ENCODE results near the gene MORC1.
"Not testable (repeated sequence)": the region's sequence is repeated elsewhere in the genome, so short reads cannot be mapped to it uniquely, and the experiment has no call there.

The MORC1 gene

DNA sequence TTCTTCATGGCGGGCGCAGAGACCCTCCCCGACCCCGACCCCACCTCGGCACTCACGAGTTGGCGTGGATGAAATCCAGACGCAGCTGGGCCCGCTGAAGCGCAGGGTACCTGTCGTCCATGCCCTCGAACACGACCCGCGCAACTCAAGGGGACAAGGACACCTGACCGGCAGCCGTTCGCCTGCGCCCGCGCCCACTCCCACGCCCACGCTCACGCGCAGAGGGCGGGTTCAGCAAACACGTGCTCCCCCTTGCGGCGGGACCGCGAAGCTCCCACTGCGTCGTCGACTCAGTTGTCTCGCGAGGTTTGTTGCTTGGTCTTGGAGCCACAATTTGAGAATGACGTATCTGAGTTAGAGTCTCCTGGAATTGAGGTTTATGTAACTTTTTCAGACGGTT lies at the start of gene MORC1:
TSS of gene MORC1 (minus strand) at position 196 of the 400 bp plus-strand sequence. CDS start at position 121, 75 bp downstream.
- no peak within 1 kb of the TSS for H3K4me3 ChIP-seq (ENCODE audit: low read depth, low read length)

DNA sequence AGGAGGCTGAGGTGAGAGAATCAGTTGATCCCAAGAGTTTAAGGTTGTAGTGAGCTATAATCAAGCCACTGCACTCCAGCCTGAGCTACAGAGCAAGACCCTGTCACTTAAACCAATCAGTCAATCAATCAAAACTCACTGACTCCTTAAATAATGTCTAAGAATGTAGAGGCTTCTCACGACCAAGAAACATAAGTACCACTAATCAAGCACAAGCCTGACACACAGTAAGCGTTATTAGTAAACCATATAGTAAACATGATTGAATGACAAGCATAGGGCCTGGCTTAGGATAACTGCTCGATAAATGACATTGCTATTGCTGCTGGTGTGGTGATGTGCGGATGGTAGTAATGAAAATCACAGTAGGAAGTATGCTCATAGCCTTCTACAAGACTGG lies 48.0 kb upstream of the MORC1 start:
- no peak overlapping the region for H3K4me3 ChIP-seq (ENCODE audit: low read depth, low read length)

DNA sequence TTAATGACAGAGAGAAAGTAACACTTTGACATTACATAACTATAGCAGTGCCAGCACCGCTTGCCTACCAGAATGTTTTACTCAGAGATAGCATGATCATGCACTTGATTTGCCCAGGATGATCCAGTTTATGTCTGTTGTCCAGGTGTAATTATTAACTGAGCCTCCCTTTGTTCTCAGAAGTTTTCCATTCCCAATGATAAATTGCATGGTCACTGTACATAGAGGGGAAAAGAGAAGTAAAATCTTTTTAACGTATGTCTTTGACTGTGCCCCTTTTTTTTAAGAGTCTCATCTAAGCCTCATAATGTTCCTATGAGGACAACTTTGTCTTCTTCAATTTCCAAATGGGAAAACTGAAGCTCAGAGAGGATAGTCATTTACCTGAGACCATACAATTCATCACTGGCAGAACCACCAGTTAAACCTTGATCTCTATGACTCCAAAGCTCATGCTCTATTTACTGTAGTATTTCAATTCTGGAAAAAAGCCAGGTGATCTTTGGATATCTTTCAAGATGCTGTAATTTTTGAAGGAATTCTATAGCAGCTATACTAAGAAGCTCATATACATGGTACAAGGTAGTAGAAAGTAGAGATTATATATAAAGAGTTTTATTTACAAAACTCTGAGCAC lies 43.7 kb upstream of the MORC1 start:
- no peak overlapping the region for H3K4me3 ChIP-seq (ENCODE audit: low read depth, low read length)

- no peak overlapping the region for H3K4me3 ChIP-seq (ENCODE audit: low read depth, low read length)
Observed at GRCh38 chr3:109155828-109156227, 37.9 kb upstream of the MORC1 start.

DNA sequence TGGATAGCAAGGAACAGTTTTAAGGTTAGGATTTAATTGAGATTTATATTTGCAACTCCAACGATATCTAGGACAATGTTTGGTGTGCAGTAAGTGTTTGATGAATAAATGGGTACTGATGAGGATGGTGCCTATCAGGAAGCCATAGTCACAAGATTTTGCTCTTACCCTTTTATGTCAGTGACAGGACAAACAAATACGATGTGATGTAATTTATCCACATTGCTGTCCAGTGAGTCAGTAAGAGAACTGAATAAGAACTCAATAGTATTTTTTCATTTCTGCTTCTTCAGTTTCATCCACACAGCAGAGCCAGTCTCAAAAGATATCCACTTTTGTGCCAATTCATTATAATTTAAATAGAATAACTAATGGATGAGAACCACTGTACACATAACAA lies 37.0 kb upstream of the MORC1 start:
- no peak overlapping the region for H3K4me3 ChIP-seq (ENCODE audit: low read depth, low read length)

DNA sequence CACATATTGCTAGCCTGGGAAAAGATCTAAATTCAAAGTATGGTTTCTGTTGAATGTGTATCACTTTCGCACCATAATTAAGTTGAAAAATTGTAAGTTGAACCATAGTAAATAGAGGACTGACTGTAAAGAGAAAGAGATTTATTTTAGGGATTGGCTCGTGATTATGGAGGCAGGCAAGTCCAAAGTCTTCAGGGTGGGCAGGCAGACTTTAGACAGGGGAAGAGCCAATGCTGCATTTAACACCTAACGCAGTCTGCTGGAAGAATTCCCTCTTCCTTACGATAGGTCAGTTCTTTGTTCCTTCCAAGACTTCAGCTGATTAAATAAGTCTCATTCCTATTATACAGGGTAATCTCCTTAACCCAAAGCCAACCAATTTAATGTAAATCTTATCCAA lies 34.4 kb upstream of the MORC1 start:
- H3K4me3 ChIP-seq (ENCODE audit: low read depth, low read length) = no peak overlapping the region

DNA sequence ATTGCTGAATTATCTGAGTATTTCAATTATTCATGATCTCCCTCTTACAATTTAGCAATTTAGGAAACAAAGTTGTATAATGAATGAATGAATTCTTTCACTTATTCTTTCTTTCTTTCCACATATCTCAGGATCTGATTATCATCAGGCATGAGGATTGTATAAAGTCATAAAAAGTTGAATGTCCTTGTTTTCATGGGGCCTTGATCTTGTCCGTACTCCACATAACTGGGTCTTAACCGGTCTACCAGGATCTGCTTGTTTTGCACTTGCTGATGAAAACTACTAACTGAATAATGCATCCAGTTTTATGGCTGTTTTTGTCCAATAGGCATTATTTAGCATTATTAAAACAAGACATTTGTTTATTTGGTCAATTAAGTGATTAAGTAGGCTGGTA lies 31.1 kb upstream of the MORC1 start:
- no peak overlapping the region for H3K4me3 ChIP-seq (ENCODE audit: low read depth, low read length)

DNA sequence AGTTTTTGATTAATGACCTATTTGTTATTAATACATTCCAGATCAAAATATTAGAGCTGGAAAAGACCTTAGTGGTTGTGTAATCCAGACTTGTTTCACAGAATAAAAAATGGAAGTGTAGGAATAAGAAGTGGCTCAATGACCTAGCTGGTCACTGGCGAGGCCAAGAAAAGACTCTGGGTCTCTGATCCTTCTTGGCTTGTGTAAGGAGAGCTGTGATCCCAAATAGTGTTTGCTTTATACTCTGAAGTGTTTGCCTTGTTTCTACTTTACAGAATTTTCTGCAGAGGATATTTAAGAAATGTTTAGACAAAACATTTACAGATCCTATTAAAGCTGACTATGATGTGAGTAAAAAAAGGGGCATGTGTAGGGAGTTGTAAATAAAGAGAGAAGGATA lies 25.7 kb upstream of the MORC1 start:
- no peak overlapping the region for H3K4me3 ChIP-seq (ENCODE audit: low read depth, low read length)

- H3K4me3 ChIP-seq (ENCODE audit: low read depth, low read length) = no peak overlapping the region
Observed at GRCh38 chr3:109140318-109140717, 22.4 kb upstream of the MORC1 start.

- no peak overlapping the region for H3K4me3 ChIP-seq (ENCODE audit: low read depth, low read length)
Observed at GRCh38 chr3:109137761-109138160, 19.8 kb upstream of the MORC1 start.

GRCh38 chr3:109136523-109136922 lies 18.6 kb upstream of the MORC1 start, which contains the start of gene C3orf85:
Gene C3orf85 (plus strand): TSS chr3:109136719. CDS start chr3:109136848, 129 bp downstream.
- H3K4me3 ChIP-seq (ENCODE audit: low read depth, low read length) = no peak within 1 kb of the TSS

DNA sequence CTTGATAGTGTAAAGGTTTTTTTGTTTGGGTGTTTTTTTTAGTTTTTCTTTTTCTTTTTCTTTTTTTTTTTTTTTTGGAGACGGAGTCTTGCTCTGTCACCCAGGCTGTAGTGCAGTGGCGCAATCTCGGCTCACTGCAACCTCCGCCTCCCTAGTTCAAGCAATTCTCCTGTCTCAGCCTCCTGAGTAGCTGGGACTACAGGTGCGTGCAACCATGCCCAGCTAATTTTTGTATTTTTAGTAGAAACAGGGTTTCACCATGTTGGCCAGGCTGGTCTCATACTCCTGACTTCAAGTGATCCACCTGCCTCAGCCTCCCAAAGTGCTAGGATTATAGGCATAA lies 15.5 kb upstream of the MORC1 start:
- H3K4me3 ChIP-seq (ENCODE audit: low read depth, low read length) = not testable (repeated sequence)

DNA sequence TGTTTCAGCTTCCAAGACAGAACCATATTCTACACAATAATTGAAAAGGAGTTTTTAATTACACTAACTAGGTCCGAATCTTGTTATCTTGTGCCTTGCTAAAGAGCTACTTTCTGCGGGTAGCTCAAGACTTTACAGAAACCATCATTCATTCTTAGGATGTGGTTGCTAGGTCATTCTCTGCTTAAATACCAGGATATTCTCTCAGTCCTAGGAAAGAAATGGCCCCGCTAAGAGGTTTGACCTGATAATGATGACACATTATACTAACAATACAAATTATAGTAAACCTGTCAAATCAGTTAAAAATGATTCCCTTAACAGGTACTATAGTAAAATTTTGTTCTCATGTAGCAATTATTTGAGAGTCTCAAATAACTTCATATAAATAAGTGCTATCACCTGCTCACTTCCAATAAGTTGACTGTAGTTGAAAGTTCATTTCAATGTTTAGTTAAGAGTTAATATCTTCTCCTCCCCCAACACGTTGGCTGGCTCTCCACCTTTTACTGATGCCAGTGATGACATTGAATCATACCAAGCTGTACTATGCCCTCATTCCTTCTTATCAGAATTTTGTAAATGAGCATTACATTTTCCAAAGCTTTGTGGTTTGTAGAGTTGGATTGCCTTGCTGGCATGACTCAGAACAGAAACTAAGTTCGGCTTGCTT lies 15.0 kb upstream of the MORC1 start:
- no peak overlapping the region for H3K4me3 ChIP-seq (ENCODE audit: low read depth, low read length)

DNA sequence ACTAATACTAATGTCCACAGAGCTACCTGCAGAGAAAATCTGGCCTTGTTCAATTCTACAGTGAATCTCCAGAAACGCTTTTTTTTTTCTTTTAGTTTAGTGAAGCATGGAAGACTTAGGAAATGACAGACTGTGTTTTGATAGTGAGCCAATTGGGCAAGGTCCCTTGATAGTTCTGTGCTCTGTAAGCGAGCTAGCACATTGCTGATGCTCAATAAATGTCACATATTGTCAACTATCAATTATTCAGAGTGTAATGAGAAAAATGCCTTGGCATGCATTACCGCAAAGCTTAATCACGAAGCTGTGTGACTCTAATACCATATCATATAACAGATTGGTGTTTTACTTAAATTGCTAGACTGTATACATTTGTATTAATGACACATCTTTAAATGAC lies 13.3 kb upstream of the MORC1 start:
- H3K4me3 ChIP-seq (ENCODE audit: low read depth, low read length) = no peak overlapping the region

GRCh38 chr3:109127553-109127952 lies 9.6 kb upstream of the MORC1 start:
- H3K4me3 ChIP-seq (ENCODE audit: low read depth, low read length) = no peak overlapping the region

GRCh38 chr3:109125902-109126301 lies 8.0 kb upstream of the MORC1 start:
- H3K4me3 ChIP-seq (ENCODE audit: low read depth, low read length) = no peak overlapping the region

- no peak overlapping the region for H3K4me3 ChIP-seq (ENCODE audit: low read depth, low read length)
Observed at GRCh38 chr3:109122690-109123089, 4.8 kb upstream of the MORC1 start.

GRCh38 chr3:109118584-109118983 lies 650 bp upstream of the MORC1 start:
- H3K4me3 ChIP-seq (ENCODE audit: low read depth, low read length) = no peak overlapping the region

DNA sequence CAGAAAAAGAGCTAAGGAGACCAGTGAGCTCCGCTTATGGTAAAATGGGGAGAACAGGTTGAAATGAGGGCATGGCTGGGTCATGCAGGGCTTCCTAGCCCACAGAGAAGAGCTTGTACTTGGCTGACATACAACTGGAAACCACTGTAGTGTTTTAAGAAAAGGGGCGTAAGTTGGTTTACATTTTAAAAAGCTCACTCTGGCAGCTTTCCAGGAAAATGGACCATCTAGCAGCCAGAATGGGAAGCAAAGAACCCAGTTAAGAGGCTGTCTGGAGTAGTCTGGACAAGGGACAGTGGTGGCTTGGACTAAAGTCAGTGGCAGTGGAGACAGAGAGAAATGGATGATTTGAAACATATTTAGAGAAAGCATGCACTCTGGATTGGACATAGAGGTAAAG lies 1.9 kb downstream of the MORC1 start:
- no peak overlapping the region for H3K4me3 ChIP-seq (ENCODE audit: low read depth, low read length)

DNA sequence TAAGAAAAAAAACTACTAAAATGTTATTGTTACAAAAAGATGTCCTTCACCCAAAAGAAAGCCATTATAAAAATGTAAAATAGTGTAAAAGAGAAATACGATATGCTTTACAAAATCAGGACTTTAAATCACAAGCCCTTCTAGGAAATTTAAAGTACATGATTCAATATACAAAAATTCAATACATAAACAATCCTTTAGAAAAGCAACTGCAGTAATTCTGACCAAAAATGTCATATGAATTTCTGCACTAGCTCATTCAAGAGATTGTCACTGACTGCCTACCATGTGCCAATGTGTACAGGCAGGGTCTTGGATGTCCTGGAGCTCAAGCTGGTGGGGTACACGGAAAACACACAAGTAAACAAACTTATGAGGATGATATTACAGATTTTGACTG lies 2.5 kb downstream of the MORC1 start:
- no peak overlapping the region for H3K4me3 ChIP-seq (ENCODE audit: low read depth, low read length)

- H3K4me3 ChIP-seq (ENCODE audit: low read depth, low read length) = no peak overlapping the region
Observed at GRCh38 chr3:109114746-109115145, 3.2 kb downstream of the MORC1 start.

- no peak overlapping the region for H3K4me3 ChIP-seq (ENCODE audit: low read depth, low read length)
Observed at GRCh38 chr3:109112946-109113760, 4.8 kb downstream of the MORC1 start.

Measured in iPS-11a (cell line).